Fibroblast of pulmonary artery (primary cell): ENCODE results near the gene RASD2.

ENCODE experiments used
- DNase-seq: peaks from one replicate; pipeline ENCODE4 v3.0.0-alpha.2; 2010; ENCODE audit warnings: low read depth
- H3K4me3 ChIP-seq: replicated peaks from 2 replicates; pipeline ENCODE4 v1.5.1; 2011; ENCODE audit warnings: low read depth, mild to moderate bottlenecking, control low read depth, low read length, moderate library complexity
- TF ChIP-seq, protein P1 (sequence below): IDR thresholded peaks from 2 replicates; pipeline ENCODE4 v1.5.1; 2011; ENCODE audit warnings: mild to moderate bottlenecking, control low read depth, low read length, inconsistent platforms; ENCODE audit errors: missing control alignments

The RASD2 gene

DNA sequence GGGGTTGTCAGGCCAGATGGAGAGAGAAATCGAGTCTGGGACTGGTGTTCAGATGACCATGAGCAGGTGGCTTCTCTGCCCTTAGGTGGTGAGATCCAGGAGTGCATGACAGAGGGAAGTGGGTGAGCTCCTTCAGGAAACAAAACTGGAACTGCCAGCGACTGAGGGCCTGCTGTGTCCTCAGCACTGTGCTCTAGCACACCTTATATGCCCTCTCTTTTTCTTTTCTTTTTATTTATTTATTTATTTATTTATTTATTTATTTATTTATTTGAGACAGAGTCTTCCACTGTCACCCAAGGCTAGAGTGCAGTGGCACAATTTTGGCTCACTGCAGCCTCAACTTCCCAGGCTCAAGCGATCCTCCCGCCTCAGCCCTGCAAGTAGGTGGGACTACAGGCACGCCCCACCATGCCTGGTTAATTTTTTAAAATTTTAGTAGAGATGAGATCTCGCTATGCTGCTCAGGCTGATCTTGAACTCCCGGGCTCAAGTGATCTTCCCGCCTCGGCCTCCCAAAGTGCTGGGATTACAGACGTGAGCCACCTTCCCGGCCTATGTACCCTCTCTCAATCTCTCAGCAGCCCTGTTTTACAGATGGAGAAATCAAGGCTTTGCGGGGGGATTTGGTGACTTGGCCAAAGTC lies 14.8 kb upstream of the RASD2 start:
- no peak for DNase-seq
- TF ChIP-seq, protein P1, sequence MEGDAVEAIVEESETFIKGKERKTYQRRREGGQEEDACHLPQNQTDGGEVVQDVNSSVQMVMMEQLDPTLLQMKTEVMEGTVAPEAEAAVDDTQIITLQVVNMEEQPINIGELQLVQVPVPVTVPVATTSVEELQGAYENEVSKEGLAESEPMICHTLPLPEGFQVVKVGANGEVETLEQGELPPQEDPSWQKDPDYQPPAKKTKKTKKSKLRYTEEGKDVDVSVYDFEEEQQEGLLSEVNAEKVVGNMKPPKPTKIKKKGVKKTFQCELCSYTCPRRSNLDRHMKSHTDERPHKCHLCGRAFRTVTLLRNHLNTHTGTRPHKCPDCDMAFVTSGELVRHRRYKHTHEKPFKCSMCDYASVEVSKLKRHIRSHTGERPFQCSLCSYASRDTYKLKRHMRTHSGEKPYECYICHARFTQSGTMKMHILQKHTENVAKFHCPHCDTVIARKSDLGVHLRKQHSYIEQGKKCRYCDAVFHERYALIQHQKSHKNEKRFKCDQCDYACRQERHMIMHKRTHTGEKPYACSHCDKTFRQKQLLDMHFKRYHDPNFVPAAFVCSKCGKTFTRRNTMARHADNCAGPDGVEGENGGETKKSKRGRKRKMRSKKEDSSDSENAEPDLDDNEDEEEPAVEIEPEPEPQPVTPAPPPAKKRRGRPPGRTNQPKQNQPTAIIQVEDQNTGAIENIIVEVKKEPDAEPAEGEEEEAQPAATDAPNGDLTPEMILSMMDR, result no peak
- no peak overlapping the region for H3K4me3 ChIP-seq

DNA sequence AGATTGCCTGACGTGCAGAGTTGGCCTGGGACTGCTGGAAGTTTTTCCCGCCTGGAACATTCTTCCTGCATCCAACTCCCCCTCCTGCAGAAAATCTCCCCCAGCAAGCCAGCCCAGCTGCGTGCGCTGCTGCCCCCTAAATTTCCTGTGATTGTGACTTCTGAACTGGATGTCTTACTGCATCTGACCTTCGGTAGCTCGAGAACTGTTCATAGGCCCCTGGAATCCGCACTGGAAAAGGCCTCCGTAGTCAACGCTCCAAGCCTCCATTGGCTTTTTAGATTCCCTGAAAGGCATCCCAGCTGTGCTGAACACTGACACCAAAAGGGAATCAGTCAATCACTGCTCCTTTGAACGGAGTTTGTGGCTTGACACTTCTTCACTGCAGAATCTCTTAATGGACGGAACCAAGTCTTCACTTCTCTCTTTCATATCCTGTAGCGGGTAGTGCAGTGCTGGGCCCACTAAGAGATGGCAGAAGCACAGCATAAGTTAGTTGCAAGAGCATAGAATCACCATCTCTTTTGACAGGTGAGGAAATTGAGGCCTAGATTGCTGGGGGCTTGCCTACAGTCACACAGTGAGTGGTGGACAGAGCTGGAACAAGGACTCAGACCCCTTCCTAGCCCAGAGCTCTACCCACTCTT lies 14.2 kb upstream of the RASD2 start:
- TF ChIP-seq, protein P1, result no peak
- DNase-seq, result no peak
- H3K4me3 ChIP-seq, result no peak overlapping the region

DNA sequence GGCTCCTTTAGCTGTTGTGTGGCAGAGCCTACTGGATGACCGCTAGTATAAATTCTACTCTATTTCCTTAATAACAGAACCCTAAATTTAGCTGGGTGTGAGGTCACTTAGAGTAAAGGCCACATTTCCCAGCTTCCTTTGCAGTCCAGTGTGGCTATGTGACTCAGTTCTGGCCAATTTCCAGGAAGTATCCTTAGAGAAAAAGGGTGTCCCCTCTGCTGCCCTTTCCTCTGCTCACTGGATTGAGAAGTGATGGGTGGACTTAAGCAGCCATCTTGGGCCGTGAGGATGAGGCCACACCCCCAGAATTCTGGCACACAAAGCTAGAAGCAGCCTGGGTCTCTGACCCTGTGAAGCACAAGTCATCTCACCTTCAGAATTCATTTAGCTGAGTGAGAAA lies 11.7 kb upstream of the RASD2 start:
- no peak for DNase-seq
- TF ChIP-seq, protein P1, result no peak
- H3K4me3 ChIP-seq, result no peak overlapping the region

DNA sequence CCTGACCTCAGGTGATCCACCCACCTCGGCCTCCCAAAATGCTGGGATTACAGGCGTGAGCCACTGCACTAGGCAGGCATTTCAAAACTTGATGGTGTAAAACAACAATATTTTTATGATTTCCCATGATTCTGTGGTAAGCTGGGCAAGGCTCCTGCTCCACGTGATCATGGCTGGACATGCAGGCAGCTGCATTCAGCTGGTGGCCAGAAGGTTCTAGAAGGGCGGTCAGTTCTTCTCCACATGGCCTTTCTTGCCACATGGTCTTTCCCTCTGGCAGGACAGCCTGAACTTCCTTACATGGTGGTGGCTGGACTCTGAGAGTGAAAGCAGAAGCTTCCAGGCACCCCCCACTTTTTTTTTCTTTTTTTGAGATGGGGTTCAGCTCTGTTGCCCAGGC lies 9.9 kb upstream of the RASD2 start:
- H3K4me3 ChIP-seq, result no peak overlapping the region
- DNase-seq, result no peak
- TF ChIP-seq, protein P1, result no peak

DNA sequence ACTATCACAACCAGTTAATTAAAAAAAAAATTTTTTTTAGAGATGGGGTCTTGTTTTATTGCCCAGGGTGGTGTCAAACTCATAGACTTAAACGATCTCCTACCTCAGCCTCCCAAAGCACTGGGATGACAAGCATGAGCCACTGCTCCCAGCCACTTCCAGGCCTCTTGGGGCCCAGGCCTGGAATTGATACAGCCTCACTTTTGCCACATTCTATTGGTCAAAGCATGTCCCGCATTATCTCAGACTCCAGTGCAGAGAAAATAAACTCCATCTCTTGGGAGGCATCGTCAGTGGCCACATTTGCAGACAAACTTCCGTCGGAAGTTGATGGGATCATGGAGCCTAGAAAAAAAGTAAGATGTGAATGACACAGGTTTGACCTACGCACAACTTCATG lies 9.4 kb upstream of the RASD2 start:
- TF ChIP-seq, protein P1, result no peak
- no peak overlapping the region for H3K4me3 ChIP-seq
- no peak for DNase-seq

DNA sequence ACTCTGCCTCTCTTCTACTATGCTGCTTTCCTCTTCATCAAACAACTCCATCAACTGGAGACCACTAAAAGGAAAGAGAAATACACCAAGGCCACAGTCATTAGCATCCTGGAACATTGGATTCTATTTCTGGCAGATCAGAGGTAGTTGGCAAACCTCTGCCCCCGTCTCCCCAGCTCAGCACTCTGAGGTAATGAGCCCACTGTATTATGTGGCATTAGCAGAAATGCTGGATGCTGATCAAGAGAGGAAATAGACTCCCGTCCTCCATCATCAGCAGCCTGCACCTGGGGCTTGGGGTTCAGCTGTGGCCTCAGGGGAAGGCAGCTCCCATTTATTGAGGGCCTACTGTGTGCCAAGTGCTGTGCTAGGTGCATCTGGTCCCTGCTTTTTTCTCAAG lies 9.0 kb upstream of the RASD2 start:
- DNase-seq, result no peak
- H3K4me3 ChIP-seq, result no peak overlapping the region
- TF ChIP-seq, protein P1, result no peak
